ENCODE results near the gene SYNDIG1. TPM values are rescaled to one million over a fixed set of nuclear protein-coding genes. Genes with fewer than 3 reads are reported as not detected.

The SYNDIG1 gene
- total RNA-seq, 1 experiment from 2014 or later, result 5.4 TPM

DNA sequence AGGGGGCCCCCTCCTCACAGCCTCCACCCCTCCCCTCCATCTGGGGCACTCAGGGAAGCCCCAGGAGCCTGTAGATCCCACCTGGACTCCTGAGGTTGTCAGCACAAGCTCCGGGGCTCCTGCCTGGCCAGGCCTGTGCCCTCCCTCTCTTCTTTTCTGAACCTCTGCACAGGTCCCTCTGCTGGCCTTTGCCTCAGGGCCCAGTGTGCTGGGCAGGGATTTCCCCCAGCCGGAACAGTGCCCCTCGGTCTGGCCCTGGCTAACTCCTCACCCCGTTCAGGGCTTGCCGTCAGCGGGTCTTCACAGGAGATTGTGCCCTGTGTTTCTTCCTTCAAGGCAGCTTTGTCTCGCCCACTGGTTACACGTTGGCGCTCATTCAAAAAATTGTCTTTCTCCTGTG, 64.9 kb downstream of the SYNDIG1 start:
- no peak overlapping the region for H4K8ac ChIP-seq (replicated peaks; ENCODE audit: insufficient read length, low read depth, low read length)
- no peak overlapping the region for H3K4me3 Mint-ChIP-seq
- H3K27ac ChIP-seq (ENCODE audit: insufficient read length, low read depth, low read length), result no peak overlapping the region
- H3K56ac ChIP-seq (ENCODE audit: insufficient read length, low read depth, low read length), result no peak overlapping the region
- H2BK120ac ChIP-seq (ENCODE audit: low read depth, low read length, poor library complexity, severe bottlenecking), result no peak overlapping the region
- H2BK5ac ChIP-seq (ENCODE audit: insufficient read length, low read length), result no peak overlapping the region
- H3K27ac Mint-ChIP-seq, result peak overlapping the region in 1 of 3 experiments; percentile 16; a peak in 2 of 7 replicates
- H2BK12ac ChIP-seq (ENCODE audit: insufficient read length, low read depth, low read length), result no peak overlapping the region
- H3K79me1 ChIP-seq (ENCODE audit: insufficient read depth, low read depth, low read length, poor library complexity, severe bottlenecking), result no peaks in the 10 kb centered on the region
- no peak overlapping the region for H3K18ac ChIP-seq (ENCODE audit: insufficient read length, low read depth, low read length)
- no peaks in the 10 kb centered on the region for H3K9me3 ChIP-seq (ENCODE audit: control insufficient read depth, low read depth, low read length)
- H2BK20ac ChIP-seq (ENCODE audit: low read depth, low read length, poor library complexity, severe bottlenecking), result no peak overlapping the region
- no peak overlapping the region for H3K9ac ChIP-seq (ENCODE audit: extremely low read depth, insufficient read length, low read length)
- no peak overlapping the region for H4K91ac ChIP-seq (ENCODE audit: insufficient read length, low read depth, low read length)
- no CpG with 5 or more reads among the region's 9 CpGs for WGBS (ENCODE audit: extremely low coverage, insufficient read length, low lambda C conversion rate)
- H2BK15ac ChIP-seq (ENCODE audit: low read depth, low read length), result no peak overlapping the region
- no peaks in the 10 kb centered on the region for H4K20me1 ChIP-seq (ENCODE audit: control insufficient read depth, insufficient read depth, insufficient read length)
- H4K5ac ChIP-seq (ENCODE audit: insufficient read length, low read depth, low read length), result no peak overlapping the region
- TF ChIP-seq, protein P1, sequence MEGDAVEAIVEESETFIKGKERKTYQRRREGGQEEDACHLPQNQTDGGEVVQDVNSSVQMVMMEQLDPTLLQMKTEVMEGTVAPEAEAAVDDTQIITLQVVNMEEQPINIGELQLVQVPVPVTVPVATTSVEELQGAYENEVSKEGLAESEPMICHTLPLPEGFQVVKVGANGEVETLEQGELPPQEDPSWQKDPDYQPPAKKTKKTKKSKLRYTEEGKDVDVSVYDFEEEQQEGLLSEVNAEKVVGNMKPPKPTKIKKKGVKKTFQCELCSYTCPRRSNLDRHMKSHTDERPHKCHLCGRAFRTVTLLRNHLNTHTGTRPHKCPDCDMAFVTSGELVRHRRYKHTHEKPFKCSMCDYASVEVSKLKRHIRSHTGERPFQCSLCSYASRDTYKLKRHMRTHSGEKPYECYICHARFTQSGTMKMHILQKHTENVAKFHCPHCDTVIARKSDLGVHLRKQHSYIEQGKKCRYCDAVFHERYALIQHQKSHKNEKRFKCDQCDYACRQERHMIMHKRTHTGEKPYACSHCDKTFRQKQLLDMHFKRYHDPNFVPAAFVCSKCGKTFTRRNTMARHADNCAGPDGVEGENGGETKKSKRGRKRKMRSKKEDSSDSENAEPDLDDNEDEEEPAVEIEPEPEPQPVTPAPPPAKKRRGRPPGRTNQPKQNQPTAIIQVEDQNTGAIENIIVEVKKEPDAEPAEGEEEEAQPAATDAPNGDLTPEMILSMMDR (conservative IDR thresholded peaks at IDR 0.05), result no peak
- no peak overlapping the region for H2AFZ ChIP-seq (ENCODE audit: low read length)
- no peaks in the 10 kb centered on the region for H3K4me1 Mint-ChIP-seq
- no peaks in the 10 kb centered on the region for H3K27me3 ChIP-seq (ENCODE audit: insufficient read depth, low read length)
- no peaks in the 10 kb centered on the region for H3K79me2 ChIP-seq (ENCODE audit: insufficient read depth, low read length)
- H3K4me2 ChIP-seq (ENCODE audit: insufficient read depth, insufficient read length, low read length), result no peak overlapping the region
- H3K23ac ChIP-seq (ENCODE audit: insufficient read length, low read depth, low read length), result no peak overlapping the region
- H2AK5ac ChIP-seq (ENCODE audit: insufficient read length, low read length), result no peak overlapping the region
- H3K4me1 ChIP-seq (ENCODE audit: insufficient read depth, low read length), result peaks cover 2% of the 10 kb centered on the region
- H3K23me2 ChIP-seq (ENCODE audit: insufficient read length, low read depth, low read length, poor library complexity, severe bottlenecking), result no peaks in the 10 kb centered on the region
- H3K14ac ChIP-seq (ENCODE audit: insufficient read depth, low read length), result no peak overlapping the region
- H3T11ph ChIP-seq (ENCODE audit: low read length), result no peak overlapping the region
- no peak overlapping the region for H3K4ac ChIP-seq (ENCODE audit: low read depth, low read length)
- H3K36me3 Mint-ChIP-seq (ENCODE audit: insufficient read depth in 1 of 3, low read depth in 3 of 3), result peaks cover 1 to 3% (median 2%) of the 10 kb centered on the region in 3 experiments; a peak in 2 of 7 replicates
- peaks cover 2 to 6% of the 10 kb centered on the region in 2 experiments; a peak in 4 of 5 replicates for H3K9me3 Mint-ChIP-seq
- H3K27me3 Mint-ChIP-seq (ENCODE audit: low read depth), result no peaks in the 10 kb centered on the region
- no peak for DNase-seq
